Measurements from ENCODE around the gene SLC49A4. TPM values are rescaled to one million over a fixed set of nuclear protein-coding genes. Genes with fewer than 3 reads are reported as not detected.

SLC49A4 gene
- total RNA-seq, 4 donors from 2014 or later = 2.4 to 29.9 (median 20.1) TPM

- Histone ChIP-seq H3K27me3 (no peaks in the 10 kb centered on the region), H3K4me3 (no peak overlapping the region), H3K9me3 (no peaks in the 10 kb centered on the region), H3K27ac (no peak overlapping the region), H3K36me3 (no peaks in the 10 kb centered on the region), H3K4me1 (no peaks in the 10 kb centered on the region)
- DNase-seq = no peak
- in situ Hi-C loops (cut with MboI; ENCODE audit: low pct_ligation_motif_present in 1 of 4, low pct_unique_long_range_greater_than_20kb in 1 of 4, low sequenced_read_pairs in 3 of 4) = no loop called here
- TF ChIP-seq EP300 (IDR thresholded peaks at IDR 0.05; ENCODE audit: low read depth) = no peak
- no peak for TF ChIP-seq POLR2A (IDR thresholded peaks at IDR 0.05)
- no peak for TF ChIP-seq CTCF (IDR thresholded peaks at IDR 0.05)
- TF ChIP-seq POLR2AphosphoS5 (IDR thresholded peaks at IDR 0.05) = no peak
- intact Hi-C loops (cut with DNase I; ENCODE audit: low total_unique reads) = no loop called here
- 93 to 95% methylated on average over 2 of the region's 2 CpGs for WGBS, 2 donors (ENCODE audit: low coverage in 1 of 2)
Measured at GRCh38 chr3:122882361-122882947, 87.6 kb downstream of the SLC49A4 start.

GRCh38 chr3:122886251-122886650 is 91.4 kb downstream of the SLC49A4 start:
- no peaks in the 10 kb centered on the region for H3K27me3 ChIP-seq
- in situ Hi-C loops (cut with MboI; ENCODE audit: low pct_ligation_motif_present in 1 of 4, low pct_unique_long_range_greater_than_20kb in 1 of 4, low sequenced_read_pairs in 3 of 4) = no loop called here
- WGBS, 2 donors (ENCODE audit: low coverage in 1 of 2) = 92 to 97% methylated on average over 4 of the region's 4 CpGs

GRCh38 chr3:122886946-122887345 is 92.1 kb downstream of the SLC49A4 start:
- no peaks in the 10 kb centered on the region for H3K36me3 ChIP-seq
- peaks cover 0 to 12% (median 0%) of the 10 kb centered on the region in 4 donors for H3K4me1 ChIP-seq
- no peak for DNase-seq
- no peaks in the 10 kb centered on the region for H3K27me3 ChIP-seq
- H3K4me3 ChIP-seq = no peak overlapping the region
- no peak for TF ChIP-seq POLR2A (IDR thresholded peaks at IDR 0.05)
- no peak for TF ChIP-seq EP300 (IDR thresholded peaks at IDR 0.05; ENCODE audit: low read depth)
- TF ChIP-seq POLR2AphosphoS5 (IDR thresholded peaks at IDR 0.05) = no peak
- no peak for TF ChIP-seq CTCF (IDR thresholded peaks at IDR 0.05)
- intact Hi-C loops (cut with DNase I; ENCODE audit: low total_unique reads) = no loop called here
- no peak overlapping the region for H3K27ac ChIP-seq
- H3K9me3 ChIP-seq = no peaks in the 10 kb centered on the region
- in situ Hi-C loops (cut with MboI; ENCODE audit: low pct_ligation_motif_present in 1 of 4, low pct_unique_long_range_greater_than_20kb in 1 of 4, low sequenced_read_pairs in 3 of 4) = no loop called here
- 74 to 84% methylated on average over 4 of the region's 4 CpGs for WGBS, 2 donors (ENCODE audit: low coverage in 1 of 2)

More at GRCh38 chr3:122886251-122886650, 91.4 kb downstream of the SLC49A4 start:
- Histone ChIP-seq H3K4me3 (no peak overlapping the region), H3K27ac (no peak overlapping the region), H3K36me3 (no peaks in the 10 kb centered on the region), H3K9me3 (no peaks in the 10 kb centered on the region), H3K4me1 (peaks cover 0 to 12% (median 0%) of the 10 kb centered on the region in 4 donors)
- intact Hi-C loops (cut with DNase I; ENCODE audit: low total_unique reads) = no loop called here
- DNase-seq = no peak
- TF ChIP-seq POLR2A (IDR thresholded peaks at IDR 0.05) = no peak
- TF ChIP-seq EP300 (IDR thresholded peaks at IDR 0.05; ENCODE audit: low read depth) = no peak
- no peak for TF ChIP-seq CTCF (IDR thresholded peaks at IDR 0.05)
- TF ChIP-seq POLR2AphosphoS5 (IDR thresholded peaks at IDR 0.05) = no peak

- peaks cover 0 to 12% (median 0%) of the 10 kb centered on the region in 4 donors for H3K4me1 ChIP-seq
- H3K9me3 ChIP-seq = no peaks in the 10 kb centered on the region
- no peak overlapping the region for H3K4me3 ChIP-seq
- 0 to 43% methylated on average over 1 to 6 of the region's 6 CpGs for WGBS, 2 donors (ENCODE audit: low coverage in 1 of 2)
- no peaks in the 10 kb centered on the region for H3K36me3 ChIP-seq
- no peak overlapping the region for H3K27ac ChIP-seq
- intact Hi-C loops (cut with DNase I; ENCODE audit: low total_unique reads) = no loop called here
- DNase-seq = peak; percentile 16
- in situ Hi-C loops (cut with MboI; ENCODE audit: low pct_ligation_motif_present in 1 of 4, low pct_unique_long_range_greater_than_20kb in 1 of 4, low sequenced_read_pairs in 3 of 4) = no loop called here
- no peak for TF ChIP-seq POLR2AphosphoS5 (IDR thresholded peaks at IDR 0.05)
- no peak for TF ChIP-seq POLR2A (IDR thresholded peaks at IDR 0.05)
- TF ChIP-seq EP300 (IDR thresholded peaks at IDR 0.05; ENCODE audit: low read depth) = no peak
- no peak for TF ChIP-seq CTCF (IDR thresholded peaks at IDR 0.05)
- H3K27me3 ChIP-seq = no peaks in the 10 kb centered on the region
Measured at GRCh38 chr3:122890077-122890719, 95.3 kb downstream of the SLC49A4 start.
